Psoas muscle (tissue), 8 donors: ENCODE measurements around the gene POMT2. TPM values are rescaled to one million over a fixed set of nuclear protein-coding genes. Genes with fewer than 3 reads are reported as not detected.
"Not testable (repeated sequence)": the region's sequence is repeated elsewhere in the genome, so short reads cannot be mapped to it uniquely, and the experiment has no call there.

Experiments used
- ATAC-seq, 4 donors: fragments of 200-7000 bp; cut with Tn5 transposase; one replicate each; pipeline ENCODE4 v1.9.1; 2020; ENCODE audit warnings: moderate library complexity in 3 of 4, mild to moderate bottlenecking in 2 of 4
- DNase-seq, 2 donors: peaks; one replicate each; pipeline ENCODE4 v3.0.0-alpha.2; 2020
- H3K27ac ChIP-seq: fragments of 200-600 bp; one replicate; pipeline ENCODE4 v1.8.0; 2022
- H3K27me3 ChIP-seq, 3 donors: fragments of 200-600 bp in 1 of 3; one replicate each; pipeline versions ENCODE4 v1.6.1 to v1.8.0; 2013 to 2022; ENCODE audit warnings: low read length in 2 of 3, mild to moderate bottlenecking in 2 of 3, moderate library complexity in 1 of 3; ENCODE audit not compliant: insufficient read depth in 3 of 3
- H3K36me3 ChIP-seq, 2 donors: fragments of 200-600 bp in 1 of 2; one replicate each; pipeline versions ENCODE4 v1.6.1 to v1.8.0; 2013 to 2022; ENCODE audit warnings: low read depth in 1 of 2, mild to moderate bottlenecking in 1 of 2, moderate library complexity in 1 of 2; ENCODE audit not compliant: insufficient read depth in 1 of 2
- H3K4me1 ChIP-seq: fragments of 200-600 bp; one replicate; pipeline ENCODE4 v1.8.0; 2022
- H3K4me3 ChIP-seq: fragments of 200-600 bp; one replicate; pipeline ENCODE4 v1.8.0; 2022; ENCODE audit warnings: mild to moderate bottlenecking
- H3K9me3 ChIP-seq: fragments of 200-600 bp; one replicate; pipeline ENCODE4 v1.8.0; 2022
- WGBS, 3 donors: extraction: QIAGEN DNeasy Blood & Tissue Kit; methylation state at CpG; one replicate each; pipeline versions ENCODE4 v1.1.6 to v1.1.7; 2013; 5-methylcytosine and 5-hydroxymethylcytosine counted together
- intact Hi-C, 2 donors: fragments of 100-400 bp; cut with DNase I; formaldehyde crosslinking; loops; one replicate each; pipeline versions ENCODE4 v1.11.0 to v1.14.2; 2022
- polyA plus RNA-seq, 3 donors: library from polyadenylated mRNA; stranded (reverse); fragments of 200-250 nt; gene quantifications; one replicate each; pipeline ENCODE4 v1.2.3, GENCODE V29; 2013
- total RNA-seq, 4 donors: library from RNA; stranded (reverse); fragmentation: NEBNext Ultra II Directional in 2 of 4; extraction: Animal tissue kit (Norgen Biotek cat#: 25700) in 2 of 4; gene quantifications; one replicate each; pipeline versions ENCODE4 v1.2.1 to v1.2.4, GENCODE V29; 2021 to 2023
- TF ChIP-seq, protein P1 (sequence below): fragments of 200-600 bp; IDR thresholded peaks from one replicate; pipeline ENCODE4 v1.8.0; 2022; ENCODE audit warnings: antibody characterized with exemption
- donor health status: healthy with polysubstance abuse.
- donor health status: DM: no; HTN: no; CAD: no; lungs with moderate emphysema.
- donor health status: Bipolar disorder and iron deficiency.
- donor health status: healthy.
- donor health status: DM: yes; HTN: yes; CAD: no.
- donor health status: DM: no; HTN: no; CAD: no.
- donor health status: DM: no; HTN: no; CAD: no.
- donor health status: DM: yes; HTN: yes; CAD: no.

POMT2 gene
- total and polyA plus RNA-seq, 7 donors: 17.4 to 57.5 (median 29.2) TPM

DNA sequence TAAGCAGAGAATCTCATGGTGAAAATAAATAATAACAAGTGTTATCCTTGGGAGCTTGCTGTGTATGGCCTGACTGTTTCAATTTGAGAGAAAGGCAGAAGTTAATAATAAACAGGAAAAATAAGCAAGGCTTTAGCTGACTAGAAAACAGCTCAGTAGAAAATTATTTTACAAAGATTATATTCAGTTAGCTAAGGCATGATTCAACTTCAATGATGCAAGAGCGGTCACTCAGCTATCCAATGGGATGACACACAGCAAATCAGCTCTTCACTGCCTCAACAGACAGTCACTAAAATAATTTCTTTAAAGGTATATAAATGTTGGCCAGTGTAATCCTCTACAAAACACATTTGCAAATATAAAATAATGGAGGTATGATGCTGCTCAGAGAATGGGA lies 18.7 kb upstream of the POMT2 start:
- Histone ChIP-seq H3K9me3 (no peaks in the 10 kb centered on the region), H3K4me3 (no peak overlapping the region), H3K27ac (no peak overlapping the region), H3K27me3 (no peaks in the 10 kb centered on the region), H3K4me1 (peaks cover 9% of the 10 kb centered on the region), H3K36me3 (peaks cover 0 to 51% of the 10 kb centered on the region in 2 donors)
- intact Hi-C loops: no loop called here
- DNase-seq (no peak), ATAC-seq (no peak)
- TF ChIP-seq, protein P1, sequence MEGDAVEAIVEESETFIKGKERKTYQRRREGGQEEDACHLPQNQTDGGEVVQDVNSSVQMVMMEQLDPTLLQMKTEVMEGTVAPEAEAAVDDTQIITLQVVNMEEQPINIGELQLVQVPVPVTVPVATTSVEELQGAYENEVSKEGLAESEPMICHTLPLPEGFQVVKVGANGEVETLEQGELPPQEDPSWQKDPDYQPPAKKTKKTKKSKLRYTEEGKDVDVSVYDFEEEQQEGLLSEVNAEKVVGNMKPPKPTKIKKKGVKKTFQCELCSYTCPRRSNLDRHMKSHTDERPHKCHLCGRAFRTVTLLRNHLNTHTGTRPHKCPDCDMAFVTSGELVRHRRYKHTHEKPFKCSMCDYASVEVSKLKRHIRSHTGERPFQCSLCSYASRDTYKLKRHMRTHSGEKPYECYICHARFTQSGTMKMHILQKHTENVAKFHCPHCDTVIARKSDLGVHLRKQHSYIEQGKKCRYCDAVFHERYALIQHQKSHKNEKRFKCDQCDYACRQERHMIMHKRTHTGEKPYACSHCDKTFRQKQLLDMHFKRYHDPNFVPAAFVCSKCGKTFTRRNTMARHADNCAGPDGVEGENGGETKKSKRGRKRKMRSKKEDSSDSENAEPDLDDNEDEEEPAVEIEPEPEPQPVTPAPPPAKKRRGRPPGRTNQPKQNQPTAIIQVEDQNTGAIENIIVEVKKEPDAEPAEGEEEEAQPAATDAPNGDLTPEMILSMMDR: no peak
- WGBS, 3 donors: 96 to 100% (median 100%) methylated on average over 1 of the region's 1 CpG

DNA sequence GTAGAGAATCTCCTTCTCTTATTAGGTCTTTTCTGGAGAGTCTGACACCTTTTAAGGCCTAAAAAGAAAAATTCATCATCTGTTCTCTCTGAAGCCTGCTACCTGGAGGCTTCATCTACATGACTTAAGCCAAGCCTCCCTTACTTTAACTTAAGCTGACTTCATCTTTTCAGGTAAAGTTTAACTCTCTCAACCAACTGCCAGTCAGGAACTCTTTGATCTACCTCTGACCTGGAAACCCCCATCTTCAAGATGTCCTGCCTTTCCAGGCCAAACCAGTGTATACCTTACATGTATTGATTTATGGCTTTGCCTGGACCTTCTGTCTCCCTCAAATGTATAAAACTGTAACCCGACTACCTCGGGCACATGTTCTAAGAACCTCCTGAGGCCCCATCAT lies 17.6 kb upstream of the POMT2 start:
- intact Hi-C loops: no loop called here
- TF ChIP-seq, protein P1: no peak
- Histone ChIP-seq H3K4me3 (no peak overlapping the region), H3K9me3 (no peaks in the 10 kb centered on the region), H3K36me3 (peaks cover 0 to 54% of the 10 kb centered on the region in 2 donors), H3K27me3 (no peaks in the 10 kb centered on the region), H3K4me1 (peaks cover under 1% of the 10 kb centered on the region), H3K27ac (no peak overlapping the region)
- no peak for DNase-seq
- WGBS, 3 donors: 60 to 73% (median 63%) methylated on average over 2 of the region's 2 CpGs
- no peak for ATAC-seq

DNA sequence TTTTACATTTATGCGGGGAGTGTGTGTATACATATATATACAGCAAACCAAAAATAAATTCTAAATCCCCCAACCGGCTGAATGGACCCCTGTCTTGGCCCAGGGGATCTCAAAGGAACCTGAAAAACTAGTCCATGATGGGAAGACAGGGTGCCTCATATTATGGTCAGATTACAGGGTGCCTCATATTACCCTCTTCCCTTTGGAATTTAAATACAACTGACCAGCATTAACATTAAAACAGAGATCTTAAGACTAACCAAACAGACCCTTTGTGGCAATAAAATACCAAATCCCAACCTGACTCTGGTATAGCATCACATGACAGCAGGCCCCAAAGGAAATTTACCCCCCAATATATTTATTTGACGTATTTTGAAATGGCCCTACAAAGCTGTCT lies 17.2 kb upstream of the POMT2 start:
- no peak for ATAC-seq
- Histone ChIP-seq H3K27ac (no peak overlapping the region), H3K9me3 (no peaks in the 10 kb centered on the region), H3K4me3 (no peak overlapping the region), H3K27me3 (no peaks in the 10 kb centered on the region), H3K4me1 (no peaks in the 10 kb centered on the region), H3K36me3 (peaks cover 0 to 52% of the 10 kb centered on the region in 2 donors)
- intact Hi-C loops: no loop called here
- 82 to 90% (median 83%) methylated on average over 3 of the region's 3 CpGs for WGBS, 3 donors
- TF ChIP-seq, protein P1: no peak
- DNase-seq: no peak

DNA sequence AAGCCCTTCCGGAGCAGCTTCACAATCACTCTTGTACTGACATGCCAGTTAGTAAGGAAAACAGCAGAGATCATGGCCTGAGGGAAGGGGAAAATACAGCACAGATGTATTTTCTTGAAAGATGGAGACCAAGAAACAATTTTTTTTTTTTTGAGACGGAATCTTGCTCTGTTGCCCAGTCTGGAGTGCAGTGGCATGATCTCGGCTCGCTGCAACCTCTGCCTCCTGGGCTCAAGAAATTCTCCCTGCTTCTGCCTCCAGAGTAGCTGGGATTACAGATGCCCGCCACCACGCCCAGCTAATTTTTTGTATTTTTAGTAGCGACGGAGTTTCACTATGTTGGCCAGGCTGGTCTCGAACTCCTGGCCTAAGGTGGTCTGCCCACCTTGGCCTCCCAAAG lies 16.6 kb upstream of the POMT2 start:
- intact Hi-C loops, H3K9me3 ChIP-seq, H3K4me1 ChIP-seq, H3K4me3 ChIP-seq, ATAC-seq, DNase-seq, H3K27ac ChIP-seq, H3K27me3 ChIP-seq: not testable (repeated sequence)
- 96 to 97% (median 96%) methylated on average over 9 of the region's 9 CpGs for WGBS, 3 donors
- peaks cover 0 to 48% of the 10 kb centered on the region in 2 donors for H3K36me3 ChIP-seq

DNA sequence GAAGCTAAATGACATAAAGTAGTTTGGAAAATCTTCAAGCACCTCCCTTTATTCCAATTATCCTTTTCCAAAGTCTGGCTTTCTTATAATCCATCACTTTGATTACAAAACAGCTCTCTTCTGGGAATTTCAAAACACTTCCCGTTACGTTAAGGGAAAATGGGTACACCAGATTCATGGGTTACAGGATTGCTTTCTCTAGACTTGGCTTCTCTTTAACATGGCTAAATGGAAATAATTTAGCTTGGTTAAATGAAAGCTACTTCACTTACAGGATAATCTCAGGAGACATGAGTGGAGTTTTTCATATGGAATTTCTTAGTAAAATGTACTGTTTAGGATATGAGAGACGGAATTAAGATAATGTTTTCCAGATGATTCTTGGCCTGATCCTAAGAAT lies 14.9 kb upstream of the POMT2 start:
- no peak for DNase-seq
- no peaks in the 10 kb centered on the region for H3K4me1 ChIP-seq
- intact Hi-C loops: no loop called here
- ATAC-seq: no peak
- H3K27ac ChIP-seq: no peak overlapping the region
- no peak overlapping the region for H3K4me3 ChIP-seq
- H3K9me3 ChIP-seq: no peaks in the 10 kb centered on the region
- no peaks in the 10 kb centered on the region for H3K27me3 ChIP-seq
- H3K36me3 ChIP-seq: peaks cover 0 to 34% of the 10 kb centered on the region in 2 donors
- 85 to 92% (median 91%) methylated on average over 3 of the region's 3 CpGs for WGBS, 3 donors
- TF ChIP-seq, protein P1: no peak
